HG03280 (cell line): ENCODE results near the gene CPNE7.
"Not testable (repeated sequence)": the region's sequence is repeated elsewhere in the genome, so short reads cannot be mapped to it uniquely, and the experiment has no call there.

Source experiments
- ATAC-seq: cut with Tn5 transposase; IDR thresholded peaks from one replicate; pipeline ENCODE4 v1.9.1; 2021; ENCODE audit warnings: mild to moderate bottlenecking, moderate library complexity; ENCODE audit not compliant: unreplicated experiment

CPNE7 gene

GRCh38 chr16:89582614-89583196 lies 7.1 kb downstream of the CPNE7 start:
- no peak for ATAC-seq

- no peak for ATAC-seq
These were observed 7.8 kb downstream of the CPNE7 start for GRCh38 chr16:89583197-89583894.

DNA sequence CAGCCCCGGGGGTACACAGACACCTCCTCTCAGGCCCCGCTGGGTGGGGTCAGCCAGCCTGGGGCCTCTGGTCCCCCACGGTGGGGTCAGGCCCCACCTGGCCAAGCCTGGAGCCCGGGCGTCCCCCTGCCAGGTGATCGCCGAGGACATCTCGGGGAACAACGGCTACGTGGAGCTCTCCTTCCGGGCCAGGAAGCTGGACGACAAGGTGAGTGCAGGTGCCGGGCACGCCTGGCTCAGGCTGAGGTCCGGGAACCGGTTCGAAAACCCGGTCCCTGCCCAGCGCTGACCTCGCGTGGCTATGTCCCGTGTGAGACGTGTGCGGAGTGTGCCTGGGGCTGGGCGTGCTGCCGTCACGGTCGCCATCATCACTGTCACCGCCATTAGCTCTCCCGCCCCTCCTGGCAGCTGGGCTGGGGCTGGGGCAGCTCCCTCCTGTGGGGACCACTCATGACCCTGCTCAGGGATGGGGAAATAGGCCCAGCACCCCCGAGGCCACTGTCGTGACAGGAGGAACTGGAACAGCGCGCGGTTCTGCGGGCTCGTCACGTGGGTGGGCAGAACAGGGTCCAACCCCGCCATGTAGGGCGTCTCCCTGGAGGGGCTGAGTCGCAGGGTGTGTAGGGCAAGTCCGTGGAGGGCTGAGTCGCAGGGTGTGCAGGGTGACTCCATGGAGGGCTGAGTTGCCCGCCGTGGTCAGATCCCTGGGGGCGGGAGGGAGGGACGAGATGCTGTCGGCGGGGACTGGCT lies 8.5 kb downstream of the CPNE7 start:
- no peak for ATAC-seq

GRCh38 chr16:89584768-89585549 lies 9.4 kb downstream of the CPNE7 start:
- ATAC-seq = no peak

GRCh38 chr16:89586218-89586617 lies 10.7 kb downstream of the CPNE7 start:
- ATAC-seq = no peak

GRCh38 chr16:89586853-89587252 lies 11.3 kb downstream of the CPNE7 start:
- ATAC-seq = no peak

- not testable (repeated sequence) for ATAC-seq
These were observed 12.1 kb downstream of the CPNE7 start for GRCh38 chr16:89587676-89588075.

- no peak for ATAC-seq
These were observed 13.0 kb downstream of the CPNE7 start for GRCh38 chr16:89588413-89589109.

GRCh38 chr16:89589241-89589926 lies 13.8 kb downstream of the CPNE7 start:
- no peak for ATAC-seq

DNA sequence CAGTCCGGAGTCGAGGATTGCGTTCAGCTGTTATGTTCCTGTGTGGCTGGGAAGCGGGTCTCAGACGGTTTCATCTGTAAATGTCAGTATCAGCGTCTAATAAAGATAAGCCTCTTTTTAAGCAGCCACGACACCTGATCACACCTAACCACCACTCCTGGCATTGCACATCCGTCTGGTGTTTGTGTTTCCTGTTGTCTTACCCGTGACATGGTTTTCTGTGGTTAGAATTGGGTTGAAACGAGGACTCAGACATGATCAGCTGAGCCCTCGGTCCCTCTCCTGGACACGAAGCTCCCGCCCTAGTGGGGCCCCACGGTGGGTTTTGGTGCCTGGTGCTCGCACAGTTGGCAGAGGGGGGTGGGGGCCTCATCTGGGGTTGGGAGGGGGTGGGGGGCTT lies 18.3 kb downstream of the CPNE7 start:
- ATAC-seq = no peak

DNA sequence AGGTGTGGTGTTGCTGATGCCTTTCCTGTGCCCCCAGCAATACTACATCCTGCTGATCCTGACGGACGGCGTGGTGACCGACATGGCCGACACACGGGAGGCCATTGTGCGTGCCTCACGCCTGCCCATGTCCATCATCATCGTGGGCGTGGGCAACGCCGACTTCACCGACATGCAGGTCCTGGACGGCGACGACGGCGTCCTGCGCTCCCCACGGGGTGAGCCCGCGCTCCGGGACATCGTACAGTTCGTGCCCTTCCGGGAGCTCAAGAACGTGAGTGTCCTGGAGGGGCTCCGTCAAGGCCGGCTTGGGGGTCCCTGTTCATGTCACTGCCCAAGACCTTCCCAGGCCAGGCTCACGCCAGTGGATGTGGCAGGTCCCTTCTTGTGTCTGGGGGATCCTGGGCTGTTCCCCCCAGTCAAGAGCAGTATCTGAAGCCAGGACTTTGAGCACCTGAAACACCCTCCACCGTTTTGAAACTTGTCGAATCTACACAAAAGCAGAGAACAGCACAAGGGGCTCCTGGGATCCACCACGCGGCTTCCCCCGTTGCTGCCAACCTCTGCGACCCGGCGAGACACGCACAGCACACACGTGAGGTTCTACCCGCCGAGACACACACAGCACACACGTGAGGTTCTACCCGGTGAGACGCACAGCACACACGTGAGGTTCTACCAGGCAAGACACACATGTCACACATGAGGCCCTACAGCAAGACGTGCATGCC lies 19.9 kb downstream of the CPNE7 start:
- ATAC-seq = no peak

DNA sequence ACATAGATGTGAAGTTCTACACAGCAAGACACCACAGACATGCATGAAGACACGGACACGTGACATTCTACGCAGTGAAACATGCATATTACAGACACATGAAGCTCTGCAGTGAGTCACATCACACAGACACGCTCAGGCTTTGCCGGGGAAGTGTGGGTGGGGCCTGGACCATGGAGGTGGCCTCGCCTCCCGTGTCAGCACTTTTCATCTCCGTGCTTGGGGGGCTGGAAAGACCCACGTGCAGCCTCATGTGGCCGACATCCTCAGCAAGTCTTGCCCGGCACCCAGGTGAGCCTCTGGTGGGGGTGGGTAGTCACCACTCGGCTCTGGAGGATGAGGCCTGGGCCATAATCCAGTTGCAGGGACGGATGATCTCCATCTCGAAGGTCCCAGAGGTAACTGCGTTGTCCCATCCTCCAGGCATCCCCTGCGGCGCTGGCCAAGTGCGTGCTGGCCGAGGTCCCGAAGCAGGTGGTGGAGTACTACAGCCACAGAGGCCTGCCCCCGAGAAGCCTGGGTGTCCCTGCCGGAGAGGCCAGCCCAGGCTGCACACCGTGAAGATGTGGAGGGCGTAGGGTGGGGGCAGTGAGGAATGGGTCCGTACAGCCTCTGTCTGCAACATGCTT lies 20.6 kb downstream of the CPNE7 start:
- no peak for ATAC-seq

GRCh38 chr16:89596957-89597649 lies 21.5 kb downstream of the CPNE7 start:
- no peak for ATAC-seq

GRCh38 chr16:89598199-89598598 lies 22.6 kb downstream of the CPNE7 start:
- no peak for ATAC-seq

DNA sequence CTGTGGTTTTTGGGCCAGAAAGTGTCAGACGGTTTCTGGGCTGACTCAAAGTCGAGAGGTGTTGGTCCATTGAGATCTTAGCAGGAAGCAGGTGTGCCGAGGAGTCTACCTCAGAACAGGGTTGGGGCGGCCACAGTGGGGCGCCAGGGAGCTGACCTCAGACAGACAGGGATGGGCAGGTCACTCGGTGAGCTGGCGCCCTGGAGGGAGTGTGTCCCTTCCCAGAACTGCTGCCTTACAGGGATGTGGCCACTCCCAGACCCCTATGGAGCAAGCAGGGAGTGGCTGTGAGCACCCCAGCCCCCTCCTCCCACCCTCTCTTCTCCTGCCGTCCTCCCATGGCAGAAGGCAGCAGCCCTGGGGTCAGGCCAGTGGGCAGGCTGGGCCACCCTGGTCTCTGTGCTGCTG lies 23.9 kb downstream of the CPNE7 start:
- no peak for ATAC-seq

- no peak for ATAC-seq
These were observed 24.3 kb downstream of the CPNE7 start for GRCh38 chr16:89599902-89600301.

- no peak for ATAC-seq
These were observed 24.9 kb downstream of the CPNE7 start for GRCh38 chr16:89600427-89600826.

DNA sequence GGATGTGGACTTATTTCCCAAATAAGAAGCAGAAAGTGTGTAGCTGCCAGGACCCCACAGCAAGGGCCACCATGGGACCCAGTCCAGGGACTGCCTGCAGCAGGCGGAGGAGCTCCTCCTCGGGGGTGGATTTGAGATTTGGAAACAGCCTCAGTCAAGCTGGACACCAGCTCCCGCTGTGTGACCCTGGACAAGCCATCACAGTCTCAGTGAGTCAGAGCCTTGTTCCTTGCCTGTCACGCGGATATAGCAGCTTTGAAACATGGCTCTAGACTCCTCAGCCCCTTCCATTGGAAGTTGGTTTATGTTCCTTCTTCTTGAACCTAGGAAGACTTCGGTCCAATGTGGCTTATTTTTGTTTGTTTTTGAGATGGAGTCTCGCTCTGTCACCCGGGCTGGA lies 25.4 kb downstream of the CPNE7 start:
- ATAC-seq = no peak

GRCh38 chr16:89601906-89602272 lies 26.3 kb downstream of the CPNE7 start:
- no peak for ATAC-seq
